IPS-11a (cell line): ENCODE results near the gene RFTN1.

Experiments
- H3K4me3 ChIP-seq: one replicate; pipeline ENCODE4 v1.5.1; 2013; ENCODE audit warnings: low read depth, low read length, control low read depth

The RFTN1 gene

GRCh38 chr3:16533928-16534574, 20.6 kb upstream of the RFTN1 start:
- no peak overlapping the region for H3K4me3 ChIP-seq

GRCh38 chr3:16529264-16529663, 15.8 kb upstream of the RFTN1 start:
- H3K4me3 ChIP-seq: no peak overlapping the region

DNA sequence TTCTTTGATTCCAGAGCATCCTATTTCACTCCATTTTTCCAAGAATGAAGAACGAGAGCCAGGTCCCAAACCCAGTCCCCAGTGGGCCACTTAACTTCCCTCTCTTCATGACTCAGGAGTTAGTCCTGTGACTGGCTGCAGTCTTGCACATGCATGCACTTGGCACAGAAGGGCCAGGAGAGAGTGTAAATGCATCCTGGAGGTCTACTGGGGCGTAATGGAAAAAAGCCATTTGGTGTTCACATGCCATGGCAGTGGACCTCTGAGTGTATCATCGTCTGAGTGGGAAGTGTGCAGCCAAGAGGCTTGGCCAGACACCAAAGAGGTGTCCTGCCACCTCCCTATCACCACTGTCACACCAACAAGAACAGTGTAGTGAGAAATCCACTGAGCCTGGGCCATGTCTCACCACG, 15.1 kb upstream of the RFTN1 start:
- H3K4me3 ChIP-seq: no peak overlapping the region

DNA sequence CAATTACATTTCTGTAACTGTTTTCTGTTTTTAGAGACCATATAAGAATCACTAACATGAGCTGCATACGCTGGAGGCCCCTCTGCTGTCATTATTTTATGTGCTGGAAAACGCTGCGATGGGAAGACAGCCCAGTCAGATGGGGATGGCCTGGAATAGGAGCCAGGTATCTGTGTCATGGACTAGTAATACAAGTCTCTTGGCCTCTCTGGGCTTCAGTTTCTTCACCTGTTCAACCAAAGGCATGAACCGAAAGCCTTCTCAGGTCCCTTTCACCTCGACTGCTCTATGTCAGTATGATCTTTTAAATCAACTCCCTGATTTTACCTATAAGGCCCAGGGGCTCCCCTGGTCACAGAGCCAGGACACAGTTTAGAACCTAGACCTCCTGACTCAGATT, 14.6 kb upstream of the RFTN1 start:
- H3K4me3 ChIP-seq: no peak overlapping the region

DNA sequence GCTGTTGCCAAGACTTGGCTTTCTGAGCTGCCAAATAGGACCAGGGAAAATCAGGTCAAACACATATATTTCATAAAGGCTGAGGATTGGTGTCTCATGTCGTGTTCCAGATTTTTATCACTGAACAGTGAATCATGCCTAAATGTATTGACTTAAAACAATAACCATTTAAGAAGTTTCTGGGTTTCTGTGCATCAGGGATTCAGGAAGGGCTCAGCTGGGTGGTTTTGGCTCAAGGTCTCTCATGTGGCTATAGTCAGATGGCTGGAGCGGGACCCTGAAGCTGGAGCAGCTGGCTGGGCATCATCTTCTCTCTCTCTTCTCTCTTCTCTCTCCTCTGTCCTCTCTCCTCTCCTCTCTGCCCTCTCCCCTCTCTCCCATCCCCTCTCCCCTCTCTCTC, 10.7 kb upstream of the RFTN1 start:
- H3K4me3 ChIP-seq: no peak overlapping the region

DNA sequence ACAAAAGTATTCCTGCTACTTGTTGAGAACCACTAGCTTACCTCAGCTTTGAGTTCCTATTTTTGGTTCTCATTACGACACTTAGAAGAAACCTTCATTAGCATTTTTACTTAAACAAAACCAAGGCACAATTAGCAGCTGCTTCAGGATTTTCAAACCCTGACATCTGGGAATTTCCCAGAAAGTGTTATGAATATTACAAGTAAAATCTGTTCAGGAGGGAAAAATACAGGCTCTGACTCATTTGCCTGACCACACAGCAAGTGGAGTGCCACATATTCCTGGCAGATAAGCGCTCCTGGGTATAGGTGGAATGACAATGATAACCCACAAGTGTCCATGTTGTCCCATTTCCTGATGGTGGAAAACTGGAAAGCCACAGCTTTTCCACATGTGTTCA, 10.3 kb upstream of the RFTN1 start:
- no peak overlapping the region for H3K4me3 ChIP-seq

- no peak overlapping the region for H3K4me3 ChIP-seq
Measured at GRCh38 chr3:16522834-16523233, 9.3 kb upstream of the RFTN1 start.

DNA sequence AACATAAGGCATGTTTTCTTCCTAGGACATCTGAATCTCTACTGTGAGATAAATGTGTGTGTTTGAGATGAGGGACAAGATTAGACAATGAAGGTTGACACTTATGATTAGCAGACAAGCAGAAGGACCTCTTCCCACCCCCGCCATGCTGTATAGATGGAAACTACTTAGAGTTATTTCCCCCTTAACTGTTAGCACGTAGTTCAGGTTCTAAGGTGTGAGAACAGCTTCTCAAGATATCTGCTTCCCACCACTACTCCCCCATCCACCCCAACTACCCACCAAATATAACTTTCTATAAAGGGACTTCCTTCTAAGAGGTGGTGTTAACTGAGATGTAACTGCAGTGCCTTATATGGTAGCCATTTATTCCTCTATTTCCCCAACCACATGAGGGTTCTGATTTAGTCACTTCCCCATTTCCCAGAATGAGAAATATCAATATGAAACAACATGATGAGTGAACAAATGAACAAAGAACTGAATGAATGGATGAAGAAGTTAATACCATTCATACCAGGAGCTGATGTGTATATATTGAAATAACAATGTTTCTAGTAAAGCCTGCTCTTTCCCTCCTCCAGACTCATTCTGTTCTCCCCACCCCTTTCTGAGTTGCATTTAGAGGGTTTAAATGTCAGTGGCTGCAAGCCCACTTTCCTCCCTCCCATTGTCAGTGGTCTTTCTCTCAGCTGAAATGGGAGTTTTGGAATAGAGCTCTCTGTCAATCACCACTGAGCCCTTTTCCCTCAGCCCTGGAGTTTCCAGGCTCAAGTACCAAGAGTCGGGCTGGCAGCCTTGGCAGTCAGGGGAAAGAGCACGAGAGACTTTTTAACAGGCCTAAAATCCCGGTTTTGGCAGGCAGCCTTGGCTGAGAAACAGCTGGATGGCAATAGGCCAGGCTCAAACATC, 7.7 kb upstream of the RFTN1 start:
- H3K4me3 ChIP-seq: no peak overlapping the region

GRCh38 chr3:16520241-16520969, 6.9 kb upstream of the RFTN1 start:
- no peak overlapping the region for H3K4me3 ChIP-seq

- no peak overlapping the region for H3K4me3 ChIP-seq
Measured at GRCh38 chr3:16516695-16517481, 3.4 kb upstream of the RFTN1 start.

- no peak overlapping the region for H3K4me3 ChIP-seq
Measured at GRCh38 chr3:16515885-16516420, 2.5 kb upstream of the RFTN1 start.

DNA sequence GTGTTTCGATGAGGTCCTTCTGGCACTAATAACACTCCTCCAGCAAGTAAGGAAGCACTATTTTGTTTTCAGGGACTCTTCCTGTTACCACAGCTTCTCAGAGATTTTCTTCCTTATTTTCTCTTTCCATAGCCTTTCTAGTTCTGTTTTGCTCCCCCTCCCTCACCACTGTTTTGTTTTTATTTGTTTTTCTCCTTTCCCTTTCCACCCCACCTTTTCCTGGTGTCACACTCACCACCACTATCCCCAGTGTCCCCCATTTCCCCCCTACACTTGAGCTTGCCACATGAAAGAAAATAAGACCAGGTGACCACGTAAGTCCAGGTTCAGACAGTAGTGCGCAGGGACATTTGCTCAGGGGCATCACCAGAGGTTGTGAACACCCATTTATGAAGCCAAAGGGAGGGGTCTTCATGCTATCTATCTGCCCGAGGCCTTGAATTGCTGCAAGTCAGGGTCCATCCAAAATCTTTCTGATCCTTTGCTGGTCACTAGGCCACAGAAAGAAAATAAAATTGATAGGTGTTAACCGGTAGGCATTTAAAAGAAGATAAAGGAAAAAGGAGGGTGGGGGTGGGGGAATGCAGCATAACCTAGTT, 1.4 kb upstream of the RFTN1 start:
- no peak overlapping the region for H3K4me3 ChIP-seq

- H3K4me3 ChIP-seq: peak overlapping the region; percentile 62
Measured at GRCh38 chr3:16514021-16514700, 662 bp upstream of the RFTN1 start.

- peak overlapping the region; percentile 62 for H3K4me3 ChIP-seq
Measured at GRCh38 chr3:16512435-16513140, 911 bp downstream of the RFTN1 start.

DNA sequence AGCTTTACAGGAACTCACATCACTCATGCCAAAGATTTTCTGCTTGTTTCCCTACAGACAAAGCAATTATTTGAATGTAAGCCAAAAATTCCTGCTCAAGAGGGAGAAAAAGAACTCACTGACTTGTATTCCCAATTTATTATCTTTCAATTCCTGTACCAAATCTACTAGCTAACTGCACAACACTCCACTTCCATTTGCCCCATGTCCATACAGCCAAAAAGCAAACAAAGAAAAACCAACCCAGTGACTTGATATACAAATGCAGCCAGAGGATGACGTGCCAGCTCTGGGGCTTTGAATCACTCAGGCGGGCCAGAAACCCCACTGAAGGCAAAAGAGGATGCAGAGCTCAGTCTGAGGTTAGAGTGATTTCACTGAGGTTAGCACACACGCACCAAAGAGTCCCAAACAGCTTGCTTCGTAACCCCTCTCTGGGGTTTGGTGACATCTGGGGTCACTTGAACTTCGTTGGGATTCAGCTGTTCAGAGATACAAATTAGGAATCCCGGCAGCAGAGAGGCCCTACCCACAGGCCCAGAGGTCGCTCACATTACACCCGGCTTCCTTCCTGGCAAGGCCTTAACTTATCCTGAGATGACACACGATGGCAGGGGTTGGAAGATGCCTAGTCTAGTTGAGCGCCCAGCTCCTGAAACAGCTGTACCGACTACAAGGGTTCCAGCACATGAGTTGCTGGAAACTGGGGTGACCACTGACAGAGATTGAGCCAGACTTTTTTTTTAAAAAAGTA, 1.6 kb downstream of the RFTN1 start:
- H3K4me3 ChIP-seq: no peak overlapping the region

DNA sequence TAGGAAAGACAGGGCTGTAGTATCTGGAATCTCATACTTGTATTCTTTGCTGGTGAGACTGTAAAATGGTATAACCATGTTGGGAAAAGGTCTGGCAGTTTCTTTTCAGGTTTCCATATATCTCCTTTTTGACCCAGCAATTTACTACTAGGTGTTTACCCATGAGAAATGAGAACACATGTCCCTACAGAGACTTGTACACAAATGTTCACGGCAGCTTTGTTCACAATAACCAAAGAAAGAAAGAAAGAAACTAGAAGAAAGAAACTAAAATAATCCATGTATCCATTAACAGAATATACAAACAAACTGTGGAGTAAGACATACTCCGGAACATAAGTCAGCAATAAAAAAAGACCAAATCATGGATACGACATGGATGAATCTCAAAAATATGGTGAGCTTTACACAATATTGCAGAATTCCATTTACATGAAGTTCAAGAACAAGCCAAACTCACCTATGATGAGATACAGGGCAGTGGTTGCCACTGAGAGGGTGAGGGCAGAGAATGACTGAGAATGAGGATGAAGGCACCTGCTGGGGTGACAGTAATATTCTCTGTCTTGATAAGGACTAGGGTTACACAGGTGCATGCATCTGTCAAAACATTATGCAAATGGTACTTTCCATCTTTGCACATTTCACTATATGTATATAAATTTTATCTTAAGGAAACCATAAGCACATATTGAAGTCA, 2.7 kb downstream of the RFTN1 start:
- no peak overlapping the region for H3K4me3 ChIP-seq

DNA sequence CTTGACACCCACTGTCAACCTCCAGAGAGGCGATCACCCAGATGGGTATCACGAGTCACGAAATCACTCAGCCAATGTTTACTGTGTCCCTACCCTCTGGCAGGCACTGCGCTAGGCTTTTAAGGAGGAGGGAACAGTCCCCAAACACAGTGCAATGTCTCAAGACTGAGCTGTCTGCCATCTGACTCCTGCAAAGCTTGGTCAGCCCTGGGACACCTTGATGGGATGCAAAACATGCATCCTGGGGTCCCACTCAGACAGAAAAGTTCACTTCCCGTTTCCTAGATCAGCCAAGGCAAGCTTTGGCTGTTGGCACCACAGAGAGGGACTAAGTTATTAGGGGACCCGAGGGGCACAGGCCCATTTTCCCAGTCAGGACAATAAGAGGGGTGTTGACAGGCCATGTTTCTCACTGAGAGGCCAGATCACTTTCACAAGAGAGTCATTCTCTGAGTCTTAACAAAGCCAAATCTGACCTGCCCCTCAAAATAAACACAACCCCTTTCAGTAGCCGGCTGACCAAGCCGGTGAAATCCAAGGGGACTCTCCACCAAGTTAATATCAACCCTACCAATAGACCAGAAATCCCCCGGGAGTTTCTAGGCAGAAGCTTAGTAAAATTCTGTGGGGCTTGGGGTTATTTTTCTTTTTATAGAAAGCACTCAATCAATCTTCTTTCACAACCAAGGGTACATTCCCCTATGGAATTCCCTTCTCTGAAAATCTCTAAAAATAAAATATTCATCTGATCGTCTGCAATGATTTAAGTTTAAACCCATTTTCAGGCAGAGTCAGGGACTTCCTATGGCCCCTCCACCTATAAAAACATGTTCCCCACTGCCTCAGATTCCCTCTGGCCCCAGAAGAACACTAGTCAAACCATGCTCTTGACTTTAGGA, 3.5 kb downstream of the RFTN1 start:
- no peak overlapping the region for H3K4me3 ChIP-seq
